SK-N-SH (cell line): ENCODE results near the gene SLC2A4. TPM values are rescaled to one million over a fixed set of nuclear protein-coding genes. Genes with fewer than 3 reads are reported as not detected.

Source experiments
- CTCF ChIA-PET: fragments of 300-600, 350-600 bp; formaldehyde crosslinking; extraction: SDS; loops from one replicate; lab custom pipeline; 2021; lab: Yijun Ruan, JAX
- POLR2A ChIA-PET: fragments of 350-600 bp; sonication (Branson Sonifier 250); formaldehyde crosslinking; extraction: SDS; loops from one replicate; lab custom pipeline; 2020; ENCODE audit warnings: antibody characterized with exemption, inconsistent platforms; lab: Yijun Ruan, JAX
- DNase-seq: peaks from one replicate; pipeline ENCODE4 v3.0.0; 2012
- H2AFZ ChIP-seq: fragments of 200-600 bp; sonication (generic); 2 replicates; pipeline ENCODE4 v1.8.1; 2016; ENCODE audit warnings: antibody characterized with exemption, mild to moderate bottlenecking, low read depth
- H3F3A ChIP-seq: fragments of 200-600 bp; sonication (generic); replicated peaks from 2 replicates; pipeline ENCODE3; 2016; ENCODE audit warnings: antibody characterized with exemption, mild to moderate bottlenecking; ENCODE audit not compliant: insufficient read depth
- H3K27ac ChIP-seq, 2 experiments: fragments of 200-500 bp in 1 of 2; fragments of 200-600 bp in 1 of 2; sonication (Bioruptor generic) in 1 of 2; sonication (generic), shearing (Covaris generic) in 1 of 2; 2 replicates each; pipeline versions ENCODE4 v1.5.1 to v1.6.1; 2014 to 2016; ENCODE audit warnings: low read depth in 2 of 2, inconsistent platforms in 1 of 2, low read length in 1 of 2, mild to moderate bottlenecking in 1 of 2, mixed read lengths in 1 of 2
- H3K27me3 ChIP-seq: fragments of 200-600 bp; sonication (generic), shearing (Covaris generic); 2 replicates; pipeline ENCODE4 v1.6.1; 2016; ENCODE audit warnings: mixed run types; ENCODE audit not compliant: insufficient read depth
- H3K36me3 ChIP-seq, 2 experiments: fragments of 200-500 bp in 1 of 2; fragments of 200-600 bp in 1 of 2; sonication (Bioruptor generic) in 1 of 2; sonication (generic) in 1 of 2; replicated peaks in 1 of 2; 2 replicates each; pipeline versions ENCODE3 to v1.5.1; 2014 to 2016; ENCODE audit warnings: low read length in 1 of 2, mild to moderate bottlenecking in 1 of 2; ENCODE audit not compliant: insufficient read depth in 2 of 2, control insufficient read depth in 1 of 2
- H3K4me1 ChIP-seq, 2 experiments: fragments of 200-500 bp in 1 of 2; fragments of 200-600 bp in 1 of 2; sonication (Bioruptor generic) in 1 of 2; sonication (generic), shearing (Covaris generic) in 1 of 2; 2 replicates each; pipeline versions ENCODE4 v1.5.1 to v1.6.1; 2014 to 2016; ENCODE audit warnings: low read depth in 1 of 2, low read length in 1 of 2, mixed run types in 1 of 2; ENCODE audit not compliant: insufficient read depth in 2 of 2, control insufficient read depth in 1 of 2
- H3K4me2 ChIP-seq: fragments of 200-600 bp; sonication (generic), shearing (Covaris generic); 2 replicates; pipeline ENCODE4 v1.6.1; 2017; ENCODE audit warnings: mixed run types
- H3K4me3 ChIP-seq, 2 experiments: fragments of 200-500 bp in 1 of 2; fragments of 200-600 bp in 1 of 2; sonication (Bioruptor generic) in 1 of 2; sonication (generic), shearing (Covaris generic) in 1 of 2; 2 replicates each; pipeline versions ENCODE4 v1.5.1 to v1.8.1; 2014 to 2016; ENCODE audit warnings: low read depth in 2 of 2, inconsistent platforms in 1 of 2, low read length in 1 of 2, mild to moderate bottlenecking in 1 of 2, mixed read lengths in 1 of 2, moderate library complexity in 1 of 2
- H3K79me2 ChIP-seq: fragments of 200-600 bp; sonication (generic); 2 replicates; pipeline ENCODE4 v1.8.1; 2017; ENCODE audit warnings: mild to moderate bottlenecking; ENCODE audit not compliant: insufficient read depth
- H3K9ac ChIP-seq: fragments of 200-600 bp; sonication (generic); 2 replicates; pipeline ENCODE4 v1.6.1; 2017; ENCODE audit warnings: mixed run types
- H3K9me2 ChIP-seq: fragments of 200-600 bp; sonication (generic); 2 replicates; pipeline ENCODE4 v1.6.1; 2017; ENCODE audit warnings: mixed run types
- H3K9me3 ChIP-seq: fragments of 200-600 bp; sonication (generic); 2 replicates; pipeline ENCODE4 v1.6.1; 2017; ENCODE audit warnings: mixed run types, mild to moderate bottlenecking, moderate library complexity
- H4K20me1 ChIP-seq: fragments of 200-600 bp; sonication (generic); 2 replicates; pipeline ENCODE4 v1.6.1; 2017; ENCODE audit warnings: mild to moderate bottlenecking, mixed run types; ENCODE audit not compliant: insufficient read depth
- CHD2 ChIP-seq: fragments of 150-350 bp; IDR thresholded peaks from 2 replicates; pipeline ENCODE4 v1.6.1; 2018; ENCODE audit warnings: low read length; ENCODE audit not compliant: partially characterized antibody
- ELF1 ChIP-seq: IDR thresholded peaks from 2 replicates; pipeline ENCODE4 v1.4.0; 2012
- GABPA ChIP-seq: IDR thresholded peaks from 2 replicates; pipeline ENCODE4 v1.4.0; 2012; ENCODE audit warnings: low read depth, mild to moderate bottlenecking
- IRF3 ChIP-seq: fragments of 150-350 bp; IDR thresholded peaks from 2 replicates; pipeline ENCODE4 v1.6.1; 2016; ENCODE audit warnings: mild to moderate bottlenecking, low read depth, low read length
- MAX ChIP-seq: IDR thresholded peaks from 2 replicates; pipeline ENCODE4 v1.4.0; 2012; ENCODE audit warnings: low read depth
- MEF2A ChIP-seq: IDR thresholded peaks from 2 replicates; pipeline ENCODE4 v1.4.0; 2012; ENCODE audit warnings: low read depth, borderline replicate concordance
- MXI1 ChIP-seq: IDR thresholded peaks from 2 replicates; pipeline ENCODE4 v1.6.1; 2012; ENCODE audit warnings: mild to moderate bottlenecking, low read depth, low read length, improper control_type of control experiment
- NFIC ChIP-seq: IDR thresholded peaks from 2 replicates; pipeline ENCODE4 v1.4.0; 2012; ENCODE audit warnings: borderline replicate concordance
- POLR2AphosphoS5 ChIP-seq: IDR thresholded peaks from 2 replicates; pipeline ENCODE4 v1.6.1; 2012; ENCODE audit warnings: low read depth, low read length
- RFX5 ChIP-seq: IDR thresholded peaks from 2 replicates; pipeline ENCODE4 v1.6.1; 2012; ENCODE audit warnings: mild to moderate bottlenecking, improper control_type of control experiment, low read length
- RXRA ChIP-seq: IDR thresholded peaks from 2 replicates; pipeline ENCODE4 v1.4.0; 2012; ENCODE audit warnings: low read depth, mild to moderate bottlenecking, borderline replicate concordance
- SIN3A ChIP-seq: IDR thresholded peaks from 2 replicates; pipeline ENCODE4 v1.6.1; 2012; ENCODE audit warnings: low read depth, mild to moderate bottlenecking, low read length, moderate library complexity, borderline replicate concordance
- TAF1 ChIP-seq: IDR thresholded peaks from 2 replicates; pipeline ENCODE4 v1.6.1; 2012; ENCODE audit warnings: low read depth, mild to moderate bottlenecking, low read length, moderate library complexity, borderline replicate concordance
- USF1 ChIP-seq: IDR thresholded peaks from 2 replicates; pipeline ENCODE4 v1.4.0; 2012; ENCODE audit warnings: low read depth, borderline replicate concordance
- WGBS: methylation state at CpG from one replicate; pipeline ENCODE4 v1.1.6; 2017; ENCODE audit warnings: low lambda C conversion rate; 5-methylcytosine and 5-hydroxymethylcytosine counted together
- polyA plus RNA-seq, 3 experiments: library from polyadenylated mRNA; depleted of rRNA; stranded (reverse); fragments of >200 nt; gene quantifications; 2 replicates each; pipeline ENCODE4 v1.2.3, GENCODE V29; 2012
- TF ChIP-seq, protein P1 (sequence below): IDR thresholded peaks from 2 replicates; pipeline ENCODE4 v1.4.0; 2012; ENCODE audit warnings: low read depth, borderline replicate concordance
- TF ChIP-seq, protein P2 (sequence below): IDR thresholded peaks from 2 replicates; pipeline ENCODE4 v1.6.1; 2012; ENCODE audit warnings: mild to moderate bottlenecking, low read depth, low read length, moderate library complexity
- TF ChIP-seq, protein P3 (sequence below): fragments of 200-600 bp; sonication (generic); IDR thresholded peaks from 2 replicates; pipeline ENCODE4 v1.6.1; 2017; ENCODE audit warnings: antibody characterized with exemption, mild to moderate bottlenecking, moderate library complexity
- TF ChIP-seq, protein P4 (sequence below): fragments of 150-350 bp; IDR thresholded peaks from 2 replicates; pipeline ENCODE4 v1.6.1; 2017; ENCODE audit warnings: antibody characterized with exemption, low read length, low read depth, borderline replicate concordance

SLC2A4 gene
- polyA plus RNA-seq (2012; rRNA removed) = 0.44 and 0.54 TPM in 2 replicates
- 0.14 and 0.24 TPM in 2 replicates for polyA plus RNA-seq (2012; cell fraction: cytosol; rRNA removed)
- 0.83 and 1.3 TPM in 2 replicates for polyA plus RNA-seq (2012; cell fraction: nucleus; rRNA removed)

GRCh38 chr17:7281074-7281952 lies at the start of gene SLC2A4:
Gene SLC2A4, plus strand, starts transcription at chr17:7281718. Its CDS starts 217 bp downstream, at chr17:7281935.
- H3F3A ChIP-seq = peaks cover 15% of the 10 kb centered on the region
- TF ChIP-seq TAF1 (peak; percentile 19; the same call in 1 of the 2 replicates), MXI1 (peak; percentile 99), CHD2 (peak; percentile 66), RFX5 (no peak), SIN3A (peak; percentile 54; the same call in 1 of the 2 replicates), IRF3 (no peak), MAX (peak; percentile 97), NFIC (no peak), POLR2AphosphoS5 (no peak), GABPA (no peak), MEF2A (peak; percentile 39; the same call in 1 of the 2 replicates), ELF1 (no peak), RXRA (no peak; the same call in 1 of the 2 replicates), USF1 (no peak; the same call in 1 of the 2 replicates)
- TF ChIP-seq, protein P1, sequence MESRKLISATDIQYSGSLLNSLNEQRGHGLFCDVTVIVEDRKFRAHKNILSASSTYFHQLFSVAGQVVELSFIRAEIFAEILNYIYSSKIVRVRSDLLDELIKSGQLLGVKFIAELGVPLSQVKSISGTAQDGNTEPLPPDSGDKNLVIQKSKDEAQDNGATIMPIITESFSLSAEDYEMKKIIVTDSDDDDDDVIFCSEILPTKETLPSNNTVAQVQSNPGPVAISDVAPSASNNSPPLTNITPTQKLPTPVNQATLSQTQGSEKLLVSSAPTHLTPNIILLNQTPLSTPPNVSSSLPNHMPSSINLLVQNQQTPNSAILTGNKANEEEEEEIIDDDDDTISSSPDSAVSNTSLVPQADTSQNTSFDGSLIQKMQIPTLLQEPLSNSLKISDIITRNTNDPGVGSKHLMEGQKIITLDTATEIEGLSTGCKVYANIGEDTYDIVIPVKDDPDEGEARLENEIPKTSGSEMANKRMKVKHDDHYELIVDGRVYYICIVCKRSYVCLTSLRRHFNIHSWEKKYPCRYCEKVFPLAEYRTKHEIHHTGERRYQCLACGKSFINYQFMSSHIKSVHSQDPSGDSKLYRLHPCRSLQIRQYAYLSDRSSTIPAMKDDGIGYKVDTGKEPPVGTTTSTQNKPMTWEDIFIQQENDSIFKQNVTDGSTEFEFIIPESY = no peak
- TF ChIP-seq, protein P2, sequence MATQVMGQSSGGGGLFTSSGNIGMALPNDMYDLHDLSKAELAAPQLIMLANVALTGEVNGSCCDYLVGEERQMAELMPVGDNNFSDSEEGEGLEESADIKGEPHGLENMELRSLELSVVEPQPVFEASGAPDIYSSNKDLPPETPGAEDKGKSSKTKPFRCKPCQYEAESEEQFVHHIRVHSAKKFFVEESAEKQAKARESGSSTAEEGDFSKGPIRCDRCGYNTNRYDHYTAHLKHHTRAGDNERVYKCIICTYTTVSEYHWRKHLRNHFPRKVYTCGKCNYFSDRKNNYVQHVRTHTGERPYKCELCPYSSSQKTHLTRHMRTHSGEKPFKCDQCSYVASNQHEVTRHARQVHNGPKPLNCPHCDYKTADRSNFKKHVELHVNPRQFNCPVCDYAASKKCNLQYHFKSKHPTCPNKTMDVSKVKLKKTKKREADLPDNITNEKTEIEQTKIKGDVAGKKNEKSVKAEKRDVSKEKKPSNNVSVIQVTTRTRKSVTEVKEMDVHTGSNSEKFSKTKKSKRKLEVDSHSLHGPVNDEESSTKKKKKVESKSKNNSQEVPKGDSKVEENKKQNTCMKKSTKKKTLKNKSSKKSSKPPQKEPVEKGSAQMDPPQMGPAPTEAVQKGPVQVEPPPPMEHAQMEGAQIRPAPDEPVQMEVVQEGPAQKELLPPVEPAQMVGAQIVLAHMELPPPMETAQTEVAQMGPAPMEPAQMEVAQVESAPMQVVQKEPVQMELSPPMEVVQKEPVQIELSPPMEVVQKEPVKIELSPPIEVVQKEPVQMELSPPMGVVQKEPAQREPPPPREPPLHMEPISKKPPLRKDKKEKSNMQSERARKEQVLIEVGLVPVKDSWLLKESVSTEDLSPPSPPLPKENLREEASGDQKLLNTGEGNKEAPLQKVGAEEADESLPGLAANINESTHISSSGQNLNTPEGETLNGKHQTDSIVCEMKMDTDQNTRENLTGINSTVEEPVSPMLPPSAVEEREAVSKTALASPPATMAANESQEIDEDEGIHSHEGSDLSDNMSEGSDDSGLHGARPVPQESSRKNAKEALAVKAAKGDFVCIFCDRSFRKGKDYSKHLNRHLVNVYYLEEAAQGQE = no peak
- TF ChIP-seq, protein P3, sequence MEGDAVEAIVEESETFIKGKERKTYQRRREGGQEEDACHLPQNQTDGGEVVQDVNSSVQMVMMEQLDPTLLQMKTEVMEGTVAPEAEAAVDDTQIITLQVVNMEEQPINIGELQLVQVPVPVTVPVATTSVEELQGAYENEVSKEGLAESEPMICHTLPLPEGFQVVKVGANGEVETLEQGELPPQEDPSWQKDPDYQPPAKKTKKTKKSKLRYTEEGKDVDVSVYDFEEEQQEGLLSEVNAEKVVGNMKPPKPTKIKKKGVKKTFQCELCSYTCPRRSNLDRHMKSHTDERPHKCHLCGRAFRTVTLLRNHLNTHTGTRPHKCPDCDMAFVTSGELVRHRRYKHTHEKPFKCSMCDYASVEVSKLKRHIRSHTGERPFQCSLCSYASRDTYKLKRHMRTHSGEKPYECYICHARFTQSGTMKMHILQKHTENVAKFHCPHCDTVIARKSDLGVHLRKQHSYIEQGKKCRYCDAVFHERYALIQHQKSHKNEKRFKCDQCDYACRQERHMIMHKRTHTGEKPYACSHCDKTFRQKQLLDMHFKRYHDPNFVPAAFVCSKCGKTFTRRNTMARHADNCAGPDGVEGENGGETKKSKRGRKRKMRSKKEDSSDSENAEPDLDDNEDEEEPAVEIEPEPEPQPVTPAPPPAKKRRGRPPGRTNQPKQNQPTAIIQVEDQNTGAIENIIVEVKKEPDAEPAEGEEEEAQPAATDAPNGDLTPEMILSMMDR = no peak
- TF ChIP-seq, protein P4, sequence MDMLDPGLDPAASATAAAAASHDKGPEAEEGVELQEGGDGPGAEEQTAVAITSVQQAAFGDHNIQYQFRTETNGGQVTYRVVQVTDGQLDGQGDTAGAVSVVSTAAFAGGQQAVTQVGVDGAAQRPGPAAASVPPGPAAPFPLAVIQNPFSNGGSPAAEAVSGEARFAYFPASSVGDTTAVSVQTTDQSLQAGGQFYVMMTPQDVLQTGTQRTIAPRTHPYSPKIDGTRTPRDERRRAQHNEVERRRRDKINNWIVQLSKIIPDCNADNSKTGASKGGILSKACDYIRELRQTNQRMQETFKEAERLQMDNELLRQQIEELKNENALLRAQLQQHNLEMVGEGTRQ = no peak

More at GRCh38 chr17:7281074-7281952, at the start of gene SLC2A4:
- ChIA-PET CTCF (interaction anchor here (0.8 to 8.8 kb wide), 17 partner anchors 8 to 235 kb away, joined by 3 to 169 read pairs (median 4); partner anchors contain the start of gene PHF23), POLR2A (interaction anchor here (1.2 kb wide), 1 partner anchor 15 kb away, joined by 5 read pairs; no protein-coding TSS in a partner anchor)
- Histone ChIP-seq H3K9me2 (no peaks in the 10 kb centered on the region), H3K27ac (peak within 1 kb of the TSS in 1 of 2 experiments; percentile 52; a peak in 1 of 4 replicates), H3K27me3 (no peaks in the 10 kb centered on the region), H3K9me3 (no peaks in the 10 kb centered on the region), H3K79me2 (no peaks in the 10 kb centered on the region), H3K9ac (peak within 1 kb of the TSS; percentile 44; the same call in 1 of the 2 replicates), H3K36me3 (no peaks in the 10 kb centered on the region), H4K20me1 (no peaks in the 10 kb centered on the region), H2AFZ (peak within 1 kb of the TSS; percentile 89; the same call in 1 of the 2 replicates), H3K4me2 (peak within 1 kb of the TSS; percentile 95), H3K4me3 (peak within 1 kb of the TSS; percentile 50 to 64), H3K4me1 (peaks cover 6 to 18% of the 10 kb centered on the region in 2 experiments; a peak in 2 of 4 replicates)
- WGBS = under 1% methylated on average over 51 of the region's 71 CpGs
- DNase-seq = peak; percentile 99
